IgD-negative memory B cell (primary cell): Measurements from ENCODE around the gene MYO3B. TPM values are rescaled to one million over a fixed set of nuclear protein-coding genes. Genes with fewer than 3 reads are reported as not detected.
A peak's percentile ranks its signal among the peaks of the same experiment; 100 is the strongest.
"Not testable (repeated sequence)": the region's sequence is repeated elsewhere in the genome, so short reads cannot be mapped to it uniquely, and the experiment has no call there.

Source experiments
- H3K27ac Mint-ChIP-seq, 3 donors: one replicate each; pipeline ENCODE4 v1.8.0; 2020 to 2022; ENCODE audit warnings: mild to moderate bottlenecking in 3 of 3, mixed read lengths in 3 of 3, moderate library complexity in 1 of 3
- H3K27me3 Mint-ChIP-seq: one replicate; pipeline ENCODE4 v1.8.0; 2021; ENCODE audit warnings: mixed read lengths
- H3K36me3 Mint-ChIP-seq: one replicate; pipeline ENCODE4 v1.8.0; 2020; ENCODE audit warnings: mild to moderate bottlenecking, mixed read lengths
- H3K4me1 Mint-ChIP-seq, 3 donors: one replicate each; pipeline ENCODE4 v1.8.0; 2020 to 2022; ENCODE audit warnings: mixed read lengths in 3 of 3, mild to moderate bottlenecking in 1 of 3
- H3K4me3 Mint-ChIP-seq, 4 donors: one replicate each; pipeline ENCODE4 v1.8.0; 2020 to 2022; ENCODE audit warnings: mild to moderate bottlenecking in 4 of 4, mixed read lengths in 4 of 4, moderate library complexity in 3 of 4
- H3K9me3 Mint-ChIP-seq, 3 donors: one replicate each; pipeline ENCODE4 v1.8.0; 2020 to 2021; ENCODE audit warnings: mixed read lengths in 3 of 3, mild to moderate bottlenecking in 1 of 3
- polyA plus RNA-seq: library from polyadenylated mRNA; unstranded; fragments of 300-500 nt; fragmentation: Illumina TruSeq; gene quantifications from one replicate; pipeline ENCODE4 v1.2.3, GENCODE V29; 2021

The MYO3B gene
- polyA plus RNA-seq, 1 donor from 2014 or later: 0.23 TPM

DNA sequence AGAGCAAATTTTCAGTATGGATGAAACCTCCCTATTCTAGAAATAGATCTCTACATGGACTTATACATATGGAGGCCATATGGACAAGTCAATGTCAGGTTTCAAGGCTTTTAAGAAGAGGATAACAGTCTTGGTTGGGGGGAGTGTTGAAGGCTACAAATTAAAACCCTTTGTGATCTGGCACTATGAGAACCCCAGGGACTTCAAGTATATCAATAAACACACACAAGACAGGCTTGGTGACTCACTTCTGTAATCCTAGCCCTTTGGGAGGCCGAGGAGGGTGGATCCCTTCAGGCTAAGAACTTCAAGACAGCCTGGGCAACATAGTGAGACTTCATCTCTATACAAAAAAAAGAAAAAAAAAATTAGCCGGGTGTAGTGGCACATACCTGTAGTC lies 410.0 kb downstream of the MYO3B start:
- Mint-ChIP-seq H3K4me1 (no peaks in the 10 kb centered on the region), H3K4me3 (no peak overlapping the region), H3K27me3 (peaks cover 2% of the 10 kb centered on the region), H3K27ac (no peak overlapping the region), H3K36me3 (no peaks in the 10 kb centered on the region), H3K9me3 (no peaks in the 10 kb centered on the region)

- H3K27me3 Mint-ChIP-seq: peaks cover 2% of the 10 kb centered on the region
- H3K4me1 Mint-ChIP-seq: no peaks in the 10 kb centered on the region
- H3K36me3 Mint-ChIP-seq: no peaks in the 10 kb centered on the region
- H3K27ac Mint-ChIP-seq: no peak overlapping the region
- H3K4me3 Mint-ChIP-seq: no peak overlapping the region
- H3K9me3 Mint-ChIP-seq: no peaks in the 10 kb centered on the region
These were observed 410.8 kb downstream of the MYO3B start for GRCh38 chr2:170588729-170589128.

DNA sequence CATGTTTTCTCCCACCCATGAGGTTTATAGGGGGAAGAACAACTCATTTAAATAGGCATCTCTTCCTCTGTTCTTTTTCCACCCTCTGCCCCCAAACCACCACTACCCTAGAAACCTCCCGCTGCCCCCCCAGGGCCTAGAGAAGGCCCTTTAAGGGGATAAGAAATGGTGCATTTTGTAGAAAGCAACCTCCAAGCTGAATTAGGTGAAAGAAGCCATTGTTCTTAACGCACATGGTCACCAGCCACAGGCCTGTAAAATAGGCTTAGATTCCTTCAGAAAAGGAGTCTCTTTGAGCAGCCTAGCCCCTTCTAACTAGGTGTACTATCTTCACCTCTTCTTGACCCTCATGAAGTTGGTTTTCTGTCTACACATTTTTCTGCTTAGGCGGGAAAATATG lies 418.6 kb downstream of the MYO3B start:
- peaks cover 0 to under 1% (median 0%) of the 10 kb centered on the region in 3 donors for H3K4me1 Mint-ChIP-seq
- no peak overlapping the region for H3K4me3 Mint-ChIP-seq
- no peak overlapping the region for H3K27ac Mint-ChIP-seq
- peaks cover 0 to 3% (median 2%) of the 10 kb centered on the region in 3 donors for H3K9me3 Mint-ChIP-seq
- no peaks in the 10 kb centered on the region for H3K36me3 Mint-ChIP-seq
- no peaks in the 10 kb centered on the region for H3K27me3 Mint-ChIP-seq

DNA sequence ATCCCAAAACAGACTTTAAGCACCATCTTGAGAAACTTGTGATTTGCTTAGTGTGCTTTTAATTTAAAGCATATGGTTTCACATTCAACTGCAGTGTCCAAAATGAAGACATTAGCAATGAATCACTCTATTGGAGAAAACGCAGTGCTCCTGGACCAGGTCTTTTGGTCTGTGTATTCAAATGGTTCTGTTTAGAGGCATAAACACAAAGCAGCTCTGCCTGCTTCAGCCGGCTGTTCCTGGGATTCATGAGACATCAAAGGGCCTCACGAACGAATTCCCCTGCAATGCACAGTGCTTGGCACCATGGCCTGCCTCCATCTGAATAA lies 420.1 kb downstream of the MYO3B start:
- Mint-ChIP-seq H3K9me3 (peaks cover 0 to 4% (median 3%) of the 10 kb centered on the region in 3 donors), H3K36me3 (no peaks in the 10 kb centered on the region), H3K4me1 (peaks cover 0 to 2% (median 0%) of the 10 kb centered on the region in 3 donors), H3K4me3 (no peak overlapping the region), H3K27me3 (no peaks in the 10 kb centered on the region), H3K27ac (no peak overlapping the region)

GRCh38 chr2:170601489-170601888 lies 423.5 kb downstream of the MYO3B start:
- Mint-ChIP-seq H3K9me3 (peaks cover 0 to 8% (median 0%) of the 10 kb centered on the region in 3 donors), H3K4me1 (peaks cover 0 to 2% (median 0%) of the 10 kb centered on the region in 3 donors), H3K4me3 (no peak overlapping the region), H3K36me3 (no peaks in the 10 kb centered on the region), H3K27ac (no peak overlapping the region), H3K27me3 (peaks cover 6% of the 10 kb centered on the region)

DNA sequence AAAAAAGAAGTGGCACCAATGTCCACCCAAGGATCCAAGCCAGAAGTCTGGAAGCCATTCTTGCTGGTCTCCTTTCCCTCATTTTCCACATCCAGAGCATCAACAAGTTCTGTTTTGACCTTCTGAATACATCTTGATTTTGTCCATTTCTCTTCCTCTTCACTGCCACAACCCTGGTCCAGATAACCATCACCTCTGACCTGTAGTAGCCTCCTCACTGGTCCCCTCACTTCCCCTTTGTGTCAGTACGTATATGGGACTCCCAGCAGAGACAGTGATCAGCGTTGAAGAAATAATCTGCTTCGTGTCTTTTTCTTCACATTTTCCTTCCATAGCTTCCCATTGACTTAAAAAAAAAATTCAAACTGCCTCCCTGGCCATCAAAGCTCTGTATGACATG lies 427.9 kb downstream of the MYO3B start:
- peak overlapping the region in 1 of 3 donors; percentile 85 for H3K27ac Mint-ChIP-seq
- no peak overlapping the region for H3K4me3 Mint-ChIP-seq
- H3K27me3 Mint-ChIP-seq: peaks cover 6% of the 10 kb centered on the region
- H3K36me3 Mint-ChIP-seq: no peaks in the 10 kb centered on the region
- H3K4me1 Mint-ChIP-seq: peaks cover 0 to 2% (median 0%) of the 10 kb centered on the region in 3 donors
- peaks cover 0 to 8% (median 0%) of the 10 kb centered on the region in 3 donors for H3K9me3 Mint-ChIP-seq

DNA sequence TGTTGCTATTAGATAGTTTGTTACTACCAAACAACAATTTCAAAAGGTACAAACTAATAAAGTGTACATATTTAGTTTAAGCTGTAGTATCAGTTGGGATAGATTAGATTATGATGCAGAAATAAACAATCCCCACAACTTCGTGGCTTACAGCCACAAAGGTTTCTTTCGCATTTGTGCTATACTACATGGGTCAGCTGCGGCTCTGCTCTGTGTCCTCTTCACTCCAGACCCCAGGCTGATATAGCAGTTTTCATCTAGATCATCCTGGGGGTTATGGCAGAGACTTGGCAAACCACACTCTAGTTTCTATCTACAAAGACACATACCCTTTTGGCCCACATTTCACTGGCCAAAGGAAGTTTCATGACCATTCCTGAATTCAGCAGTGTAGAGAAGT lies 429.2 kb downstream of the MYO3B start:
- H3K4me3 Mint-ChIP-seq: no peak overlapping the region
- H3K36me3 Mint-ChIP-seq: no peaks in the 10 kb centered on the region
- H3K27me3 Mint-ChIP-seq: peaks cover 6% of the 10 kb centered on the region
- no peaks in the 10 kb centered on the region for H3K4me1 Mint-ChIP-seq
- peaks cover 0 to 6% (median 0%) of the 10 kb centered on the region in 3 donors for H3K9me3 Mint-ChIP-seq
- H3K27ac Mint-ChIP-seq: no peak overlapping the region

DNA sequence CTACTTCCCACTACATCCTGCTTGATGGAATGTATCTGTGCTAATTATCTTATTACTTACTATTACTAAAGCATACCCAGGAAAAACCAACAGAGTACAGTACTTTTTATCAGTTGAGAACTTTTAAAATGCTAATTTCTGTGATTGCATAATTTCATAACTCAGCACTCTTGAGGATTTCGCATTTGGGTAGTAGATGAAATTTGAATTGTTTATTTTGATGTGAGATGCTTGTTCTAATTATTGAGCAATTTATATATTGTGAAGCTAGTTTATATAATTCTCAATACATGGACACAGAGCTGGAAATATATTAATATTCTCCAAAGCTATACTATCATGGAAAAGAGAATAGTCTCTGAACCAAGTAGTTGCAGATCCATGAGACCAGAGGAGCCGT lies 432.7 kb downstream of the MYO3B start:
- Mint-ChIP-seq H3K36me3 (no peaks in the 10 kb centered on the region), H3K27ac (no peak overlapping the region), H3K27me3 (peaks cover 6% of the 10 kb centered on the region), H3K9me3 (peaks cover 0 to 6% (median 0%) of the 10 kb centered on the region in 3 donors), H3K4me1 (no peaks in the 10 kb centered on the region), H3K4me3 (no peak overlapping the region)

DNA sequence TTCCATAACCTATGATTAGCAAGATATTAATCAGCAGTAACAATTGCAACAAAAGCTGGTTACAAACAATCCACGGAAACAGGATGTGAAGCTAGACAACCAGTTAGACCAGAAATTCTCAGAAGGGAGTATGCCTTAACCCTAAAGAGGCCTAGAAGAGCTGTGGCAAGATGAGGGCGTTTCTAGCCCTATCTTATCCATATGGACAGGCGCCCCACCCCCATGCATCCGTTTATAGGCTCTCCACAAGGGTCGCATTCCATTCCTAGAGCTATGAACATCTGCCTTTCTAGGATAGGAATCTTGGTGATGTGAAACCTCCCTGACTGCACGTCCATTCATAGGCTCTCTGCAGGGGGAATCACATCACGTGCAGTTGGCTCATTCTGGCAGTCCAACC lies 441.0 kb downstream of the MYO3B start:
- not testable (repeated sequence) for H3K27ac Mint-ChIP-seq, H3K4me3 Mint-ChIP-seq
- H3K9me3 Mint-ChIP-seq: peaks cover 6 to 12% (median 9%) of the 10 kb centered on the region in 3 donors

DNA sequence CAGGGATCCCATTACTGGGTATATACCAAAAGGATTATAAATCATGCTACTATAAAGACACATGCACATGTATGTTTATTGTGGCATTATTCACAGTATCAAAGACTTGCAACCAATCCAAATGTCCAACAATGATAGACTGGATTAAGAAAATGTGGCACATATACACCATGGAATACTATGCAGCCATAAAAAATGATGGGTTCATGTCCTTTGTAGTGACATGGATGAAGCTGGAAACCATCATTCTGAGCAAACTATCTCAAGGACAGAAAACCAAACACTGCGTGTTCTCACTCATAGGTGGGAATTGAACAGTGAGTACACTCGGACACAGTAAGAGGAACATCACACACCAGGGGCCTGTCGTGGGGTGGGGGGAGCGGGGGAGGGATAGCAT lies 457.1 kb downstream of the MYO3B start:
- H3K36me3 Mint-ChIP-seq, H3K27ac Mint-ChIP-seq, H3K4me1 Mint-ChIP-seq, H3K4me3 Mint-ChIP-seq, H3K9me3 Mint-ChIP-seq, H3K27me3 Mint-ChIP-seq: not testable (repeated sequence)

More for the DNA sequence above, 441.0 kb downstream of the MYO3B start:
- not testable (repeated sequence) for H3K27me3 Mint-ChIP-seq, H3K36me3 Mint-ChIP-seq, H3K4me1 Mint-ChIP-seq

DNA sequence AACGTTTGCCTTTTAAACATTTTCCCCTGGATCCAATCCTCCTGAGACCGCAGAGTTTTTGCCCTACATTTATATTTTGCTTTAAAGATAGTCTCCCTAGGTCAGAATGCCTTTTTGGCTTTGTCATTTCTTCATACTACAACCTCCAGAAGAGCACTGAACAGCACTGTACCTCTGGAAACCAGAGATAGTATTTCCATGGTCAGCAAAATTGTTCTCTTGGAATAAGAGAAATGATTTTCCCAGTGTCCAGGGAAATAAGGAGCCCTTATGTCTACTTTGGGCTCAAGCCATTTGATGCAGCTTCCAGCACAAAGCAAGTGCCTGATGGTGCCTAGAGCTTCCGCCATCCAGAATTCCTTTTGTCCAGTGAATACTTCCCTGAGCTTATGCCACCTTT lies 461.7 kb downstream of the MYO3B start:
- no peak overlapping the region for H3K27ac Mint-ChIP-seq
- H3K4me1 Mint-ChIP-seq: no peaks in the 10 kb centered on the region
- no peak overlapping the region for H3K4me3 Mint-ChIP-seq
- H3K36me3 Mint-ChIP-seq: no peaks in the 10 kb centered on the region
- H3K9me3 Mint-ChIP-seq: peaks cover 0 to 3% (median 0%) of the 10 kb centered on the region in 3 donors
- H3K27me3 Mint-ChIP-seq: no peaks in the 10 kb centered on the region

GRCh38 chr2:170641961-170642360 lies 464.0 kb downstream of the MYO3B start:
- H3K27ac Mint-ChIP-seq: no peak overlapping the region
- no peaks in the 10 kb centered on the region for H3K36me3 Mint-ChIP-seq
- H3K4me1 Mint-ChIP-seq: no peaks in the 10 kb centered on the region
- H3K9me3 Mint-ChIP-seq: no peaks in the 10 kb centered on the region
- H3K4me3 Mint-ChIP-seq: no peak overlapping the region
- H3K27me3 Mint-ChIP-seq: peaks cover 2% of the 10 kb centered on the region

DNA sequence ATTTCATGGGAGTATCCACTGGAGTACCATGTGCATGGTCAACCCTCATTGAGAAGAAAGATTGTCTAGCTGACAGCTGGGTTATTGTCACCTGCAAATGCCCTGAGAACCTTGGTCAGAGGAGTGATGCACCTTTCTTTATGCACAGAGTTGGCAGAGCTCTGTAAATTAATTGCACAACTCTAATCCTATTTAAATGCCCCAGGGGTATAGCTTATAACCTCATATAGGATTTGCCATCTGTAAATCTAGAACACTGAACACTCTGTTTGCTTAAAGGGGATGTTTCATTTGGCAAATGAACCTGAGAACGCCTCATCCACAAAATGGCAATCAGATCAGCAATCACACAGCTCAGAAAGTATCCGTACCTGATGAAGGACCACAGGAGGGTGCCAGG lies 465.4 kb downstream of the MYO3B start:
- H3K27me3 Mint-ChIP-seq: peaks cover 4% of the 10 kb centered on the region
- H3K4me3 Mint-ChIP-seq: no peak overlapping the region
- no peaks in the 10 kb centered on the region for H3K36me3 Mint-ChIP-seq
- no peak overlapping the region for H3K27ac Mint-ChIP-seq
- H3K4me1 Mint-ChIP-seq: no peaks in the 10 kb centered on the region
- no peaks in the 10 kb centered on the region for H3K9me3 Mint-ChIP-seq

GRCh38 chr2:170647741-170648436 lies 469.9 kb downstream of the MYO3B start:
- Mint-ChIP-seq H3K36me3 (no peaks in the 10 kb centered on the region), H3K4me3 (no peak overlapping the region), H3K4me1 (no peaks in the 10 kb centered on the region), H3K9me3 (no peaks in the 10 kb centered on the region), H3K27ac (no peak overlapping the region), H3K27me3 (peaks cover 4% of the 10 kb centered on the region)

GRCh38 chr2:170651624-170652325 lies 473.8 kb downstream of the MYO3B start:
- Mint-ChIP-seq H3K36me3 (no peaks in the 10 kb centered on the region), H3K27ac (no peak overlapping the region), H3K9me3 (no peaks in the 10 kb centered on the region), H3K27me3 (peaks cover 2% of the 10 kb centered on the region), H3K4me3 (no peak overlapping the region), H3K4me1 (peaks cover 0 to 1% (median 0%) of the 10 kb centered on the region in 3 donors)
